ENCODE data around the gene BRCC3. TPM values are rescaled to one million over a fixed set of nuclear protein-coding genes. Genes with fewer than 3 reads are reported as not detected.

Gene BRCC3
- total and polyA plus RNA-seq, 2 of the 13 experiments (the other 11 are each of a cell fraction or from before 2014, with no cell fraction given) = 19.8 to 24.3 TPM

DNA sequence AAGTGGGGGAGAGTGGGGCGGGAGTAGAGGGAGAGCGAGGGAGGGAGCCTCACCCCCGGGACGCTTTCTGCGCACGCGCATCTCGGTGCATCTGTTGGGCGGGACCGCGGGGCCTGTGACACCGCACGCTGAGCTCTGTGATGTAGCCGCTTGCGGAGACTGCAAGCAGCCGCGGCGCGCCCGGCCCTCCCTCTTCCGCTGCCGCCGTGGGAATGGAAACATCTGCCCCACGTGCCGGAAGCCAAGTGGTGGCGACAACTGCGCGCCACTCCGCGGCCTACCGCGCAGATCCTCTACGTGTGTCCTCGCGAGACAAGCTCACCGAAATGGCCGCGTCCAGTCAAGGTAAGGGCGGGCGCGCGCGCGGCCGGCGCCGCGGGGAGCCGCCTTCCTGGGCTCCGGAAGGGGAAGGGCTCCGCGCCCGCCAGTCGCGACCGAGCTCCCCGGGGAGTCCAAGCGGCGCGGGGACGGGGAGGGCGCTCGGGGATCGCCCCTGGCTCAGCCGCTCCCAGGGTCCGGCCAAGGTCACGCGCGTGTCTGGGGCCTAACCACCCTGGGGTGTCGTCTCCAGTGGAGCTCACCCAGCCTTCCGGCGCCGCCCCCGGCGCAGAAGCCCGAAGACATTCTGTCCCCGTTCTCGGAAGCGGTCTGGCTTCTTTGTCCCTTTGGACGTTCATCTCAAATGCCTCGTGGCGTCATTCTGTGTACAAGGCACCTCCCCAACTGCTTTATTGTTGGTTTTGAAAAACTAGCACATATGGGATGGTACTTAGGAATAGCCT is 44.4 kb upstream of the BRCC3 start, which contains the start of gene FUNDC2 (continued):
- TF ChIP-seq ZNF562 (CRISPR knock-in tag; IDR thresholded peaks at IDR 0.05; ENCODE audit: borderline replicate concordance) (no peak), RBM39 (IDR thresholded peaks at IDR 0.05; ENCODE audit: low read depth, low read length, poor library complexity, severe bottlenecking) (no peak), ZSCAN31 (CRISPR knock-in tag; IDR thresholded peaks at IDR 0.05; ENCODE audit: low read depth) (peak; percentile 49; the same call in 1 of the 2 replicates), NR2F2 (IDR thresholded peaks at IDR 0.05; ENCODE audit: borderline replicate concordance, low read depth) (no peak), CENPT (CRISPR knock-in tag; IDR thresholded peaks at IDR 0.05; ENCODE audit: low read depth) (no peak), PRMT3 (CRISPR knock-in tag; IDR thresholded peaks at IDR 0.05; ENCODE audit: borderline replicate concordance, low read depth) (no peak), CAMTA2 (CRISPR knock-in tag; IDR thresholded peaks at IDR 0.05; ENCODE audit: borderline replicate concordance) (no peak), ZNF75D (CRISPR knock-in tag; IDR thresholded peaks at IDR 0.05; ENCODE audit: borderline replicate concordance) (no peak), ZFP36L1 (CRISPR knock-in tag; IDR thresholded peaks at IDR 0.05) (no peak), SMYD3 (CRISPR knock-in tag; IDR thresholded peaks at IDR 0.05) (no peak), ZNF879 (CRISPR knock-in tag; IDR thresholded peaks at IDR 0.05) (no peak), ZFP36 (IDR thresholded peaks at IDR 0.05; ENCODE audit: borderline replicate concordance, low read depth, low read length, partially characterized antibody) (no peak), ZNF607 (CRISPR knock-in tag; IDR thresholded peaks at IDR 0.05; ENCODE audit: borderline replicate concordance) (no peak), NR2F1 (CRISPR knock-in tag; IDR thresholded peaks at IDR 0.05) (no peak), ASH2L (IDR thresholded peaks at IDR 0.05; ENCODE audit: insufficient read length, low read depth, low read length) (peak; percentile 25), POLR2G (IDR thresholded peaks at IDR 0.05; ENCODE audit: low read depth, low read length) (peak; percentile 67), RARA (CRISPR knock-in tag; IDR thresholded peaks at IDR 0.05) (peak; percentile 15; the same call in 1 of the 2 replicates), NCOR1 (IDR thresholded peaks at IDR 0.05; ENCODE audit: borderline replicate concordance, low read length) (no peak)
- TF ChIP-seq, protein P1, sequence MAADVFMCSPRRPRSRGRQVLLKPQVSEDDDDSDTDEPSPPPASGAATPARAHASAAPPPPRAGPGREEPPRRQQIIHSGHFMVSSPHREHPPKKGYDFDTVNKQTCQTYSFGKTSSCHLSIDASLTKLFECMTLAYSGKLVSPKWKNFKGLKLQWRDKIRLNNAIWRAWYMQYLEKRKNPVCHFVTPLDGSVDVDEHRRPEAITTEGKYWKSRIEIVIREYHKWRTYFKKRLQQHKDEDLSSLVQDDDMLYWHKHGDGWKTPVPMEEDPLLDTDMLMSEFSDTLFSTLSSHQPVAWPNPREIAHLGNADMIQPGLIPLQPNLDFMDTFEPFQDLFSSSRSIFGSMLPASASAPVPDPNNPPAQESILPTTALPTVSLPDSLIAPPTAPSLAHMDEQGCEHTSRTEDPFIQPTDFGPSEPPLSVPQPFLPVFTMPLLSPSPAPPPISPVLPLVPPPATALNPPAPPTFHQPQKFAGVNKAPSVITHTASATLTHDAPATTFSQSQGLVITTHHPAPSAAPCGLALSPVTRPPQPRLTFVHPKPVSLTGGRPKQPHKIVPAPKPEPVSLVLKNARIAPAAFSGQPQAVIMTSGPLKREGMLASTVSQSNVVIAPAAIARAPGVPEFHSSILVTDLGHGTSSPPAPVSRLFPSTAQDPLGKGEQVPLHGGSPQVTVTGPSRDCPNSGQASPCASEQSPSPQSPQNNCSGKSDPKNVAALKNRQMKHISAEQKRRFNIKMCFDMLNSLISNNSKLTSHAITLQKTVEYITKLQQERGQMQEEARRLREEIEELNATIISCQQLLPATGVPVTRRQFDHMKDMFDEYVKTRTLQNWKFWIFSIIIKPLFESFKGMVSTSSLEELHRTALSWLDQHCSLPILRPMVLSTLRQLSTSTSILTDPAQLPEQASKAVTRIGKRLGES (CRISPR knock-in tag; IDR thresholded peaks at IDR 0.05; ENCODE audit: borderline replicate concordance) = no peak
- TF ChIP-seq, protein P2, sequence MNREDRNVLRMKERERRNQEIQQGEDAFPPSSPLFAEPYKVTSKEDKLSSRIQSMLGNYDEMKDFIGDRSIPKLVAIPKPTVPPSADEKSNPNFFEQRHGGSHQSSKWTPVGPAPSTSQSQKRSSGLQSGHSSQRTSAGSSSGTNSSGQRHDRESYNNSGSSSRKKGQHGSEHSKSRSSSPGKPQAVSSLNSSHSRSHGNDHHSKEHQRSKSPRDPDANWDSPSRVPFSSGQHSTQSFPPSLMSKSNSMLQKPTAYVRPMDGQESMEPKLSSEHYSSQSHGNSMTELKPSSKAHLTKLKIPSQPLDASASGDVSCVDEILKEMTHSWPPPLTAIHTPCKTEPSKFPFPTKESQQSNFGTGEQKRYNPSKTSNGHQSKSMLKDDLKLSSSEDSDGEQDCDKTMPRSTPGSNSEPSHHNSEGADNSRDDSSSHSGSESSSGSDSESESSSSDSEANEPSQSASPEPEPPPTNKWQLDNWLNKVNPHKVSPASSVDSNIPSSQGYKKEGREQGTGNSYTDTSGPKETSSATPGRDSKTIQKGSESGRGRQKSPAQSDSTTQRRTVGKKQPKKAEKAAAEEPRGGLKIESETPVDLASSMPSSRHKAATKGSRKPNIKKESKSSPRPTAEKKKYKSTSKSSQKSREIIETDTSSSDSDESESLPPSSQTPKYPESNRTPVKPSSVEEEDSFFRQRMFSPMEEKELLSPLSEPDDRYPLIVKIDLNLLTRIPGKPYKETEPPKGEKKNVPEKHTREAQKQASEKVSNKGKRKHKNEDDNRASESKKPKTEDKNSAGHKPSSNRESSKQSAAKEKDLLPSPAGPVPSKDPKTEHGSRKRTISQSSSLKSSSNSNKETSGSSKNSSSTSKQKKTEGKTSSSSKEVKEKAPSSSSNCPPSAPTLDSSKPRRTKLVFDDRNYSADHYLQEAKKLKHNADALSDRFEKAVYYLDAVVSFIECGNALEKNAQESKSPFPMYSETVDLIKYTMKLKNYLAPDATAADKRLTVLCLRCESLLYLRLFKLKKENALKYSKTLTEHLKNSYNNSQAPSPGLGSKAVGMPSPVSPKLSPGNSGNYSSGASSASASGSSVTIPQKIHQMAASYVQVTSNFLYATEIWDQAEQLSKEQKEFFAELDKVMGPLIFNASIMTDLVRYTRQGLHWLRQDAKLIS (CRISPR knock-in tag; IDR thresholded peaks at IDR 0.05) = no peak
- TF ChIP-seq, protein P3, sequence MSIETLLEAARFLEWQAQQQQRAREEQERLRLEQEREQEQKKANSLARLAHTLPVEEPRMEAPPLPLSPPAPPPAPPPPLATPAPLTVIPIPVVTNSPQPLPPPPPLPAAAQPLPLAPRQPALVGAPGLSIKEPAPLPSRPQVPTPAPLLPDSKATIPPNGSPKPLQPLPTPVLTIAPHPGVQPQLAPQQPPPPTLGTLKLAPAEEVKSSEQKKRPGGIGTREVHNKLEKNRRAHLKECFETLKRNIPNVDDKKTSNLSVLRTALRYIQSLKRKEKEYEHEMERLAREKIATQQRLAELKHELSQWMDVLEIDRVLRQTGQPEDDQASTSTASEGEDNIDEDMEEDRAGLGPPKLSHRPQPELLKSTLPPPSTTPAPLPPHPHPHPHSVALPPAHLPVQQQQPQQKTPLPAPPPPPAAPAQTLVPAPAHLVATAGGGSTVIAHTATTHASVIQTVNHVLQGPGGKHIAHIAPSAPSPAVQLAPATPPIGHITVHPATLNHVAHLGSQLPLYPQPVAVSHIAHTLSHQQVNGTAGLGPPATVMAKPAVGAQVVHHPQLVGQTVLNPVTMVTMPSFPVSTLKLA (IDR thresholded peaks at IDR 0.05) = peak; percentile 81

Measured in HepG2 (cell line).